ENCODE results near the gene FMO2.

The FMO2 gene, protein sequence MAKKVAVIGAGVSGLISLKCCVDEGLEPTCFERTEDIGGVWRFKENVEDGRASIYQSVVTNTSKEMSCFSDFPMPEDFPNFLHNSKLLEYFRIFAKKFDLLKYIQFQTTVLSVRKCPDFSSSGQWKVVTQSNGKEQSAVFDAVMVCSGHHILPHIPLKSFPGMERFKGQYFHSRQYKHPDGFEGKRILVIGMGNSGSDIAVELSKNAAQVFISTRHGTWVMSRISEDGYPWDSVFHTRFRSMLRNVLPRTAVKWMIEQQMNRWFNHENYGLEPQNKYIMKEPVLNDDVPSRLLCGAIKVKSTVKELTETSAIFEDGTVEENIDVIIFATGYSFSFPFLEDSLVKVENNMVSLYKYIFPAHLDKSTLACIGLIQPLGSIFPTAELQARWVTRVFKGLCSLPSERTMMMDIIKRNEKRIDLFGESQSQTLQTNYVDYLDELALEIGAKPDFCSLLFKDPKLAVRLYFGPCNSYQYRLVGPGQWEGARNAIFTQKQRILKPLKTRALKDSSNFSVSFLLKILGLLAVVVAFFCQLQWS
- 0 reads per million in 4 donors for total RNA-seq

- DNase-seq = no peak
Observed at GRCh38 chr1:171185091-171185490, at the start of gene FMO2. TSS of gene FMO2 (plus strand) at chr1:171185300. CDS start at chr1:171185714, 414 bp downstream.

DNA sequence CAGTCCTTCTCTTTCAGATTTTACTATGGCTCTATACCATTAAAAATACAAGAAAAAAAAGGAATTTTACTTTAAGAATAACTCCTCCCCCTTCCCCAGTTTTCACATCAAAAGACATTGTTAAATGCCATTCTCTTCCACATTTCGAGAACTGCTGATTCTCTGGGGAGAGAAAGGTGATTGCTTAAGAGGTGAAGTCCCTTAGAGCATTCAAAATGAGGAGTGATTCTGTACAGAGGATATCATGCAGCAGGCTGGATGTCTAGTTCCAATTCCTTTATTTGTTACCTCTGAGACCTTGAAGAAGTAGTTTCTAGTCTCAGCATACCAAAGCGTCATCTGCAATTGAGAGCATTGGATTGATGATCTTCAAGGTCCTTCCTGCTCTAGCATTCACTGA lies 47.5 kb upstream of the FMO2 start:
- no peak for DNase-seq

DNA sequence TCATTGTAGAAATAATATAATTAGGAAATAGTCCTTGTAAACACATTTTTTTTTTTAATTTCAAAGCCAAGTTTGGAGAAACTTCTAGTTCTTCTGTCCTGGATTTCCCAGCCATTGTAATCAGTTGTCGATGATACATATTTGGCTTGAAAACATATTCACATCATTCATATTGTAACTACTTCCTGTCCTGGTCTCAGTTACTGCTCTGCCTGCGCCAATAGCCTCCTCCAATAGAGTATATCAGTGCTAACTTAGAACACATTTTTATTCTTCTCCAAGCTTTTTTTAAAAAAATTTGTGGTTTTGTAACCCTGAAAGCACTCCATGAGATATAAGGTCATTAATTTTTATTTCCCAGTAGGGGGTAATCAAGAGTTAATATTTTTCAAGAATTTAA lies 46.1 kb upstream of the FMO2 start:
- DNase-seq = no peak

- no peak for DNase-seq
Observed at GRCh38 chr1:171139890-171140289, 45.2 kb upstream of the FMO2 start.

DNA sequence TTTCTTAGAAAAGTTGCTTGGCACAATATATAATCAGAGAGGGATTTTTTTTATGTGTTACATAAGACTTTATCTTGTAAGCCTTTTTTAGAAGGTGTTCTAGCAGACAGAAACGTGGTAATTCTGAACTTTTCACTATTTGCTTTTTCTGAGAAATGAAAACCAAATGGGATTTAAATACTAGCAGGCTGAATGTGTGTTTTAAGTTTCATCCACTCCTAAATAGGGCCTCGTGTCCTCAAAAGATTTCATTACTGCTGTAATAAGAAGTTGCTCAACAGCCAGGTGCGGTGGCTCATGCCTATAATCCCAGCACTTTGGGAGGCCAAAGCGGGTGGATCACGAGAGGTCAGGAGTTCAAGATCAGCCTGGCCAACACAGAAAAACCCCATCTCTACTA lies 44.7 kb upstream of the FMO2 start:
- no peak for DNase-seq

DNA sequence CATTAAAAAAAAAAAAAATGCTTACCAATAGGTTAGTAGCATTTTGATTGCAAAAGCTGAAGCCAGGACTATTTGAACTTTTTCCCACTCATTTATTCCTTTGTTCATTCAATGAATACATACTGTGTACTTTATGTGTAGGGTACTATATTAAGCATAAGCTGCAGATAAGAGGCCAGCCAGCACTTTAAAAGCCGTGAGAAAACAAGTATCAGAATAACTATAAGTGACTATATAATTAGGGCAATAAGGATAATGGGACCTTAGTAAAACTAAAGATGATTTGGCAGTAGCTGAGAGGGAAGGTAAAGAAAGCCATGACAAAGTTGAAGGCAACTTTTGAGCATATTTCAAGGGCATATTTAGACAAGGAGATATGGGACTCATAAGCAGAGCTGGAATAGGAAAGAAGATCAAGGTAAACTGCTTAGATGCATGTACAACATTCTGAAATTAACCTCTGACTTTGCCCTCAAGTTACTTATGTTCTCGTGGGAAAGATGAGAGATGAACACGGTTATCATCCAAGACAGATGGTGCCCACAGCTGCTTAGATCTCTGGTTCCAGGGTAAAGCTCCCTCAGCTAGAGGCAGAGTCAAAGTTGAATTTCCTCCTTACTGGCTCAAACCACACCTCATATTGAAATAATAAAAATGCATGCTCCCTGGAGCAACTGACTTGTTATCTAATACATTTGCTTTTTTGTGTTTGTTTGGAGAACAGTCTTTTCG lies 44.0 kb upstream of the FMO2 start:
- DNase-seq = no peak

- no peak for DNase-seq
Observed at GRCh38 chr1:171141688-171142415, 43.2 kb upstream of the FMO2 start.

- DNase-seq = no peak
Observed at GRCh38 chr1:171142416-171143385, 42.4 kb upstream of the FMO2 start.

- DNase-seq = no peak
Observed at GRCh38 chr1:171150156-171150555, 34.9 kb upstream of the FMO2 start.

GRCh38 chr1:171152549-171152948 lies 32.6 kb upstream of the FMO2 start:
- no peak for DNase-seq

- no peak for DNase-seq
Observed at GRCh38 chr1:171155484-171155883, 29.6 kb upstream of the FMO2 start.

DNA sequence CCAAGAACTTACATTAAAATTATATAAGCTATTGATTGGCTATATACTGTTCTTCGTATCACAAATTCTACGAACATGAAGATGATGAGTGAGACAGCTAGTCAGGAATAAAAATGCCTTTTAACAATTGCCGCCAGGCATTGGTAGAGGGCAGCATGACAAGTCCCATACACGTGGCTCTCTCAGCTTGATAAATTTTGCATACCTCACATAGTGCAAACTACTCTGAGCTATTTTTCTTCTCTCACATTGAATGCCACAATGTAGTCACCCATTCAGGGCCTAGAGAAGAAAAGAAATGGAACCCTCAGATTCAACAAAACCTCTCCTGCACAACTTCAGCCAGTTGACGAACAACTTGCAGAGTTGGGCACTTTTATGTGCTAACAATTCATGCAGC lies 27.0 kb upstream of the FMO2 start:
- DNase-seq = no peak

- DNase-seq = no peak
Observed at GRCh38 chr1:171158551-171158950, 26.5 kb upstream of the FMO2 start.

DNA sequence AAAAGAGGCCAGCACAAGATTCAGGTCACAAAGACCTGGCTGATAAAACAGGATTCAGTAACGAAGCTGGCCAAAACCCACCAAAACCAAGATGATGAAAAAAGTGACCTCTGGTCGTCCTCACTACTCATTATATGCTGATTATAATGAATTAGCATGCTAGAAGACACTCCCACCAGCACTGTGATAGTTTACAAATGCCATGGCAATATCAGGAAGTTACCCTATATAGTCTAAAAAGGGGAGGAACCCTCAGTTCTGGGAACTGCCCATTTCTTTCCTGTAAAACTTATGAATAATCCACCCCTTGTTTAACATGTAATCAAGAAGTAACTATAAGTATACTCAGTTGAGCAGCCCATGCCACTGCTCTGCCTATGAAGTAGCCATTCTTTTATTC lies 26.0 kb upstream of the FMO2 start:
- no peak for DNase-seq

DNA sequence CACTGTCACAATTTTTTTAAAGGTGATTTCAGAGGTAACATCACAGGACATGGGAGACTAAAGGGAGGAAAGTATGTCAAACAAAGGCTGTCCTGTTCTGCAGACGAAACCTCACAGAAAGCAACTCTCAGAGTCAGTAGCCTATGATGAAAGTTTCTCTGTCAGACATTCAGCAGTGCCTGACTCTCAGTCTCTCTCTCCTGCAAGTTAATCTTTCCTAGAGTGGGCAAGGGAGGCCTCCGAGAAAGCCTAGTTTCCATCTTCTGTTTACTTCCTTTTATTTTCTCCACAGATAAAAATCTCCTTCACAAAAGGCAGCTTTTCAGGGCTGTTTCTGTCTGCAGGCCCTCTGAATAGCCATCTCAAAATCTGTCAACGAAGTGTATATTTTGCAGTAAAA lies 24.9 kb upstream of the FMO2 start:
- DNase-seq = no peak

GRCh38 chr1:171160639-171161354 lies 24.3 kb upstream of the FMO2 start:
- no peak for DNase-seq

GRCh38 chr1:171161431-171161830 lies 23.7 kb upstream of the FMO2 start:
- no peak for DNase-seq

DNA sequence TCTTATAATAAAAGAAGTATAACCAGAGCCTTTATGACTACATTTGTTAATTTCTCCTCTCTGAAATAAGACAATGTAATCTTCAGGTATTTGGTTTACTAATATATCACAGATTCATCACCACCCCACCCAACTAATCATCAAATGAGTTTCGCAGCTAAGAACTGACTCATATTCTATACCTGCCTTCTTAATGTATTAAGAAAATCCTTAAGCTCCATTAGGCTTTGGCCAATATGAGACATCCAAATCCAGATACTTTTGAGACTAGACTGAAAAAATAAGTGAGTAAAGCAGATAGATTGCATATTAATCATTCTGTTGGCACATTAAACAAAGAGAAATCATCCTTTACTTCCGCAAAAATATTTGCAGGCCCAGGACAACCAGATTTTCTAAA lies 18.7 kb upstream of the FMO2 start:
- no peak for DNase-seq

GRCh38 chr1:171167785-171168184 lies 17.3 kb upstream of the FMO2 start:
- no peak for DNase-seq

DNA sequence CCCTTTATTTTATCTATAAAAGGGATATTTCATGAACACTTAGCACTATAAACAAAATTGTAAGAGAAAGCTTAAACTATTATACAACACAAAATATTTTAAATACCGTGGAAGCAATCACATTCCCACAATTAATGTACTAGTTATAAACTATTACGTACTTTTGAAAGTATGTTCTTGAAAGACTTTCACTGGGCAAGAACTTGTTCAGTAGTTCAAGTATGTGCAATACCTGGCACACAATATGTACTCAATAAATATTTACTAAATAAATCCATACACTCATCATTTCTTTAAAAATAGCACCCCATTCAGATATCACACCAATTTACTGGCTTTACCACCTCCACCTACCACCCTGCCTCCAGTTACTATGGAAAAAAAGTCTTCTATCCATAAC lies 12.6 kb upstream of the FMO2 start:
- no peak for DNase-seq

GRCh38 chr1:171173069-171173468 lies 12.0 kb upstream of the FMO2 start:
- no peak for DNase-seq

All from T-helper 1 cell (primary cell).